ENCODE measurements around the gene OXTR.
A peak's percentile ranks its signal among the peaks of the same experiment; 100 is the strongest.

OXTR gene

DNA sequence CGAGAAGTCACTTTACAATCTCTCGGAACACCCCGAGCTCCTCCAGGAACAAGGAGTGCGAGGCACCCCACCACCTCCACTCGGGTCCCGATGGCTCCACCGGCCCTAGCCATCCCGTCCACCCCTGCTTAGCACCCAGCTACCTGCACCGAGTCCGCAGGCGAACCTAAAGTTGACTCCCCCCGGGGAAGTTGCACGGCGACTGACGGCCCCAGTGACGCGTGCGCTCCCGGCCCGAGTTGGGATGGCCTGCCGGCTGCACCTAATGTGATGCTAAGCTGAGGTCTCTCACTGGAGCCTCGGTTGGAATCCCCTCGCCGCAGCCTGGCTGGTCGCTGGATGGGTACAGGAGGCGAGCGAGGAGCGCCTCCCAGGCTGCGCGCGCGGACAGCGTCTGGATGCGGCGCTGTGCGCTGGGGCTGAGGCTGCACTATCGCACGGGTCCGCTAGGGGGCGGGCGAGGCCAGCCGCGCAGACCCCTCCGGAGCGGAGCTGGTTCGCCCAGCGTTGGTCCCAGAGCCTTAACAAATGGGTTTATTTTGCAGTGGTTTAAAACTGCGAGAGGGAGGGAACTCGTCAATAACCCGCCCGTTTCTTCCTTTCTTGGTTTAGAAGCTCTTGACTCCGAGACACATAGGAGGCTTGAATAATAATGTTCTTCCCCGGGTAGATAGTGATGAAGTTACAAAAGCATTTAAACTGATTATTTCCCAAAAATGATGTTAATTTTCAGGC is at the start of gene OXTR:
TSS of gene OXTR (minus strand) at position 526 of the 735 bp plus-strand sequence. CDS start 1,426 bp downstream, outside the sequence.
- peak in 1 of 2 donors; percentile 27 for DNase-seq

- DNase-seq: no peak
Observed at GRCh38 chr3:8817486-8817885, 48.1 kb upstream of the OXTR start.

DNA sequence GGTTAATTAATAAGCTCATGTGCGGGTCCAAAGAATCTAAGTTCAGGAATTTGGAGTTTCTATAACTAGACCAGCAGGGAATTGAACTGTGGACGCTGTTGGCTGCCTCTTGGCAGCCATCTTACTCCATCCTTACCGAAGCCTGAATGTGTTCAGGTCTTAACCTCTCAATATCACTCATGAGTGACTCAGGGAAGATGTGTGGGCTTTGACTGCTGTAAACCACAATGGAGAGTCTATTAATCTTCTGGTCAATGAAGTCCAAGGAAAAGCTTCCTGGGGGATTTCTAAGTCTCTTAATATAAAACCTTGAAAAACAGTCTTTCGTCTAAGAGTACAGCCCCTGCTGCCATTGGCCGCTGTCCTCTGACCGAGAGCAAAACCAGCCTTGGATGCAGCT is 46.7 kb upstream of the OXTR start:
- no peak for DNase-seq

GRCh38 chr3:8813411-8813810 is 44.0 kb upstream of the OXTR start:
- no peak for DNase-seq

DNA sequence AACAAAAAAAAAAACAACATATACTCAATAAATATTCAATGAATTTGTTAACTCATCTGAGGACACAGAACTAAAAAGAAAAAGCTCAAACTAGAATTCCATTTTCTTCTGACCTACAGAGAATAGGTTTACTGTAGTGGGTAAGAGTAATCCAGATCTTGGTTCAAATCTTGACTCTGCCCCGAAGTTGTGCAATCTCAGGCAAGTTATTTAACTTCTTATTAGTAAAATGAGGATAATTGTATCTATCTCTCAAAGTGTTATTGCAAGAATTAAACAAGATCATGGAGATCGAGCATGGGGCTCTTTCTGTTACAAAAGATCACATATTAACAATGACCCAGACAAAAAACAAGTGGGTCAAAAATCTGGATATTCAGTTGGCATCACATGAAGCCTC is 41.1 kb upstream of the OXTR start:
- no peak for DNase-seq

GRCh38 chr3:8805774-8806173 is 36.4 kb upstream of the OXTR start:
- DNase-seq: no peak

- DNase-seq: no peak
Observed at GRCh38 chr3:8802256-8802655, 32.8 kb upstream of the OXTR start.

GRCh38 chr3:8800016-8800415 is 30.6 kb upstream of the OXTR start:
- no peak for DNase-seq

DNA sequence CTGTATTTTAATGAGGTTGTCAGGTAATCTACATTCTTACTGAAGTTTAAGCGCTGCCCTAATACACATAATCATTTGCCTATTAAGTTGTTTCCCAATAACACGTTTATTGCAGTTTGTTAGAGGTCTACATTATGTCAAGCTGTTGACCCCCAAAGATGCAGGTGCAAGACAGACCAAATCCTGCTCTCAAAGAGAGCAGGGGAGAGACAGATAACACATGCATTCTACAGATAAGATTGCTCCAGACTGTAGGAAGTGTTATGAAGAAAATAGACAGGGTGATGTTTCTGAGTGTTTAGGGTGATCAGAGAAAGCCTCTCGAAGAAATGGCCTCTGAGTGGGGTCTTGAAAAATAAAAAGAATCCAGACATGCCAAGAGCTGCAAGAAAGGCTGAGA is 24.8 kb upstream of the OXTR start:
- DNase-seq: no peak

GRCh38 chr3:8793242-8793641 is 23.8 kb upstream of the OXTR start:
- no peak for DNase-seq

- no peak for DNase-seq
Observed at GRCh38 chr3:8790529-8790928, 21.1 kb upstream of the OXTR start.

DNA sequence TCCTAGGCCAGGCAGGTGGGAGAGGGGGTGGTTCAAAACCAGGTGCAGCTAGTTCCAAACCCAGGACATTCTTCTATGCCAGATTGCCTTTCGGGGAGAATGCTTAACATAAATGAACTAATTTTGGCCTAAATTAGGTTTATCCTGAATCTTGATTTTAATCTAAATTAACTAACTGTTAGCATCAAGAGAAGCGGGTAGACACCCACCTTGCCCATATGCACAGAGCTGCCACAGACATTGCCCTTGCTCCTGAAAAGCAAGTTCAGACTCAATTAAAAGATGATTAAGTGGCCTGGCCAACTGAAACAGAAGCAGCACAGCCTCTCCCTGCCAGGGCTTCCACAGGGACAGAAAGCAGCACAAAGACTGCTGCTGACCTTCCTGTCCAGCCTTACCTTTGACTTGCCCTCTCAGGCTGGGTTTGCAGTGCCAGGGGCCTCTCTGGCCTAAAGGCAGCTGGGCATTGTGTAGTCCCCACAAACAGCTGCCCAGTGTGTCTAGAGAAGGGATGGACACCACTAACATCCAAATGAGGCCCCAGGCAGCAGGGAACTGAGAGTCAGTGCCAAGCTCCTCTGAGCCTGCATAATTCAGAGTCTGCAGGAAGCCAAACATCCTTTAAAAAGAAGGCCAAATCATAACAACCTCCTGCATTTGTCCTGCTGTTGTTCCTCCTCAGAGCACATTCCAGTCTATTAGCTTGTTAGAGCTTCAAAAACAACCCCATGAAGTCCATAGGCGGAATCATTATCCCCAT is 15.4 kb upstream of the OXTR start:
- no peak for DNase-seq

DNA sequence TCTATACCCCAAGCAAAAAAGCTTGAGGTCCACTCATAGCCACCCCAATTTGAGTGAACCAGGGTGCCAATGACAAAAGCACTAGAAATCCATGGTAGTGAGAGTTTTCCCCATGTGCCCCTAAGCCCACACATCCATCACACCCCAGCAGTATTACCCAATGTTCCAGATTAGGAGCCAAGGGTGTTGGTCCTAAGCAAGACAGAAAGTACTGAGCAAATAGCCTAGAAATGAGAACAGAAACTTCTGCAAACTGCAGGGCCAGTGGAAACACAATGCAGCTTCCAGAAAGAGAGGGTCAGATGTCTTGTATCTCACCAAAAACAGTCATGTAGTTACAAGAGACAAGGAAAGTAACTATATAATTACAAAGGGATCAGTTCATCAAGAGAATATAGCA is 10.9 kb upstream of the OXTR start:
- DNase-seq: no peak

- no peak for DNase-seq
Observed at GRCh38 chr3:8778475-8778874, 9.1 kb upstream of the OXTR start.

GRCh38 chr3:8777978-8778267 is 8.5 kb upstream of the OXTR start:
- DNase-seq: no peak

- no peak for DNase-seq
Observed at GRCh38 chr3:8777201-8777977, 8.0 kb upstream of the OXTR start.

GRCh38 chr3:8776406-8776805 is 7.0 kb upstream of the OXTR start:
- no peak for DNase-seq

GRCh38 chr3:8775602-8776001 is 6.2 kb upstream of the OXTR start:
- no peak for DNase-seq

GRCh38 chr3:8775181-8775580 is 5.8 kb upstream of the OXTR start:
- no peak for DNase-seq

DNA sequence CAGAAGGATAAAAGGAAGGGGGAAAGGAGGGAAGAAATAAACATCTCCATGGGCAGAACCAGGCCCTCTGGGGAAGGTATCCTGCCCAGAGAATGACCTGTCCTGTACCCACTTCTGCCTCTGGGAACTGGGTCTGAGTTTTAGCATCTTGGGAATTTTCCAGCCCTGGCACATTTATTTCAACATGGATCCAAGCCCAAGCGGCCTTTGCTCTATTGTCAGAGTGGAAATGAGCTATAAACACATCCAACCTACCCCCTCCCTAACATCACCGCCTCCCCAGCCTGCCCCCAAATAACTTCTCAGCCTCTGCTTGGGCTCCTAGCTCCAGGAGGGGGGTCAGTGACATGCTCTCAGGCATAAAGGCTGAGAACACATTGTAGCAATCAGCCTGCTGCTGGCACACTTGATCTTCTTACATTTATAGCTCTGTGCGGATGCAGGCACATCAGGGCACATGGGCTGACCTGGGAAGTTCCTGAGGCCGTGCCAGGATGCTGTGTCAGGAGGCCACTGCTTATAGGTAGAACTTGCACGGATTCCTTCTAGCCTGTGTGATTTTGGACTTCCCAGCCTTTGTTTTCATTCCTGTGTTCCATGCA is 4.6 kb upstream of the OXTR start:
- DNase-seq: no peak

DNA sequence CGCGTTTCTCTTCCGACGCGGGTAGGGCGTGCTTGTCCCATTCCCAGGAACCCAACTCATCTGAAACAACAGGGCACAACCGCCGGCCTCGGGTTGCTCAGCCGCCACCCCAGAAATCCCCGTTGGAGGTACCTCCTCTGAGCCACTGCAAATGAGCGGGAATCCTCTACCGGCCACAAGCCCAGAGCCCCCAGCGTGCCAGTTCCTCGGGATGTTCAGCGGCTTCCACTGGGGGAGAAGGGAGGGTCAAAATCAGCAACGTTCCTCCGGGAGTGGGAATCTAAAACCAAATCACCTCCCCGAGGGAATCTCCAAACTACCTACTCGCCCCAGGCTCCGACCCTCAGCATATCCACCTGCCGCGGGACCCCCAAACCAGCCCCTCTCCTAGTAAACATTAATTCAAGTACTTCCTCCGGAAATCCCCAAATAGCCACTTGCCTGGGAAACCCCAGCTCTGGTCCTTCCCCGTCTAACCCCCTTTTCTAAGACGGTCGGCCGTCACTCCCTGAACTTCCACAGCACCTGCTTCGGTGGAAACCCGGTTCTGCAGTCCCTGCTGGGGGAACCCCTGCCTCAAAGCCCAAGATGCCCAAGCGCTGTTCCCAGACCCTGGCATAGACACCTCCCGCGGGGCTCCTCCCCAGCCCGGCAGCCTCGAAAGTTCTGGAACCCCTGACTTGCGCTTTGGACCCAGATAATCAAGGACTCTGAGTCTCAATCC is 887 bp downstream of the OXTR start:
- DNase-seq: no peak

DNA sequence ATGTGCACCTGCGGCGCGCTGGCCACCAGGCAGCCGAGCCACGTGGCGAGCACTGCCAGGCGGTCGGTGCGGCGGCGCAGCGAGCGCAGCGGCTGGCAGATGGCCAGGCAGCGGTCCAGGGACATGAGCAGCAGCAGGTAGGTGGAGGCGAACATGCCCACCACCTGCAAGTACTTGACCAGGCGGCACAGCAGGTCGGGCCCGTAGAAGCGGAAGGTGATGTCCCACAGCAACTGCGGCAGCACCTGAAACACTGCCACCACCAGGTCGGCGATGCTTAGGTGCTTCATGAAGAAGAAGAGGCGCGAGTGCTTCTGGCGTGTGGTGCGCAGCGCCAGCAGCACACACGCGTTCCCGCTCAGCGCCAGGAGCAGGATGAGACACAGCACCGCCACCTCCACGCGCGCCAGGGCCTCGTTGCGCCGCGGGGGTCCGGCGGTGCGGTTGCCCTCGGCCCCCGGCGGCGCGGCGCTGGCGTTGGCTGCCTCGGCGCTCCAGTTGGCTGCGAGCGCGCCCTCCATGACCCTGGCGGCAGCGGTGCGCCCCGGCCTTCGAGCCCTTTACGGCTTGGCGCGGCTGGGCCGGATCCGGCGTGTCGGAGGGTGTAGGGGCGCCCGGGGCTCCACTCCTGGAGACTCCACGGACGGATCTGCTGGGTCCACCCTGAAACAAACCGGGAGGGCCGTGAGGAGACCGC is 1.6 kb downstream of the OXTR start:
- no peak for DNase-seq
